HepG2 (cell line): ENCODE measurements around the gene RPL31. TPM values are rescaled to one million over a fixed set of nuclear protein-coding genes. Genes with fewer than 3 reads are reported as not detected.

Experiments used
- ATAC-seq: fragments of 200-7000 bp; cut with Tn5 transposase; 3 replicates; pipeline ENCODE4 v1.9.1; 2020; ENCODE audit warnings: mild to moderate bottlenecking, moderate library complexity
- BruUV-seq: library from RNA; stranded (reverse); fragments of 400-500 nt; replicated peaks from 2 replicates; lab custom pipeline; 2021; lab: Mats Ljungman, UMichigan
- CTCF ChIA-PET: fragments of 300-600 bp; formaldehyde crosslinking; extraction: SDS; loops from one replicate; lab custom pipeline; 2021; ENCODE audit warnings: low total read pairs, inconsistent platforms, low intra/inter-chr PET ratio; lab: Yijun Ruan, JAX
- POLR2A ChIA-PET: fragments of 350-600 bp; sonication (Branson Sonifier 250); formaldehyde crosslinking; loops from one replicate; lab custom pipeline; 2020; ENCODE audit warnings: antibody characterized with exemption, inconsistent platforms; lab: Yijun Ruan, JAX
- DNase-seq: peaks from one replicate; pipeline ENCODE4 v3.0.0-alpha.2; 2015; ENCODE audit warnings: low spot score
- FAIRE-seq: peaks from 3 replicates; lab custom pipeline; 2011; peaks lifted over from hg19 to GRCh38; lab: Jason Lieb, UNC
- H2AFZ ChIP-seq: one replicate; pipeline ENCODE4 v1.6.1; 2011; ENCODE audit warnings: low read length, inconsistent platforms
- H3K27ac ChIP-seq: fragments of 300-600 bp; 3 replicates; pipeline ENCODE4 v1.8.0; 2011; ENCODE audit warnings: mixed run types, mild to moderate bottlenecking, mixed read lengths, low read length, inconsistent platforms; ENCODE audit not compliant: insufficient read depth; ENCODE audit errors: extremely low read length
- H3K27me3 ChIP-seq, 2 experiments: fragments of 200-600 bp in 1 of 2; 2 replicates in 1 of 2; 3 replicates in 1 of 2; pipeline versions ENCODE4 v1.6.0 to v1.8.0; 2011; ENCODE audit warnings: low read length in 2 of 2, mild to moderate bottlenecking in 2 of 2, moderate library complexity in 2 of 2, inconsistent platforms in 1 of 2; ENCODE audit not compliant: insufficient read depth in 2 of 2, control insufficient read depth in 1 of 2
- H3K36me3 ChIP-seq, 2 experiments: fragments of 200-600 bp in 1 of 2; replicated peaks in 1 of 2; 2 replicates in 1 of 2; 3 replicates in 1 of 2; pipeline versions ENCODE4 v1.5.1 to v1.8.0; 2011; ENCODE audit warnings: low read length in 2 of 2, inconsistent platforms in 1 of 2; ENCODE audit not compliant: insufficient read depth in 2 of 2, control insufficient read depth in 1 of 2
- H3K4me1 ChIP-seq: 2 replicates; pipeline ENCODE4 v1.5.1; 2012; ENCODE audit warnings: low read length, inconsistent platforms; ENCODE audit not compliant: insufficient read depth
- H3K4me2 ChIP-seq: 2 replicates; pipeline ENCODE4 v1.6.0; 2011; ENCODE audit warnings: low read depth, low read length, inconsistent platforms
- H3K4me3 ChIP-seq, 3 experiments: fragments of 200-600 bp in 1 of 3; sonication (generic), shearing (Covaris generic) in 1 of 3; replicated peaks in 1 of 3; 2 replicates each; pipeline ENCODE4 v1.5.1; 2011 to 2016; ENCODE audit warnings: low read length in 3 of 3, inconsistent platforms in 2 of 3, low read depth in 2 of 3, mild to moderate bottlenecking in 2 of 3, control low read depth in 1 of 3, mixed read lengths in 1 of 3; ENCODE audit not compliant: insufficient read depth in 1 of 3
- H3K79me2 ChIP-seq: one replicate; pipeline ENCODE4 v1.6.1; 2011; ENCODE audit warnings: low read length, inconsistent platforms; ENCODE audit not compliant: insufficient read depth
- H3K9ac ChIP-seq: 2 replicates; pipeline ENCODE4 v1.6.0; 2011; ENCODE audit warnings: mild to moderate bottlenecking, low read depth, low read length, inconsistent platforms; ENCODE audit not compliant: insufficient read depth
- H3K9me3 ChIP-seq: 2 replicates; pipeline ENCODE4 v1.5.1; 2012; ENCODE audit warnings: mild to moderate bottlenecking, low read length
- H4K20me1 ChIP-seq: 2 replicates; pipeline ENCODE4 v1.6.0; 2011; ENCODE audit warnings: inconsistent platforms, mild to moderate bottlenecking, low read length, moderate library complexity; ENCODE audit not compliant: insufficient read depth
- CHCHD3 ChIP-seq: sonication (generic); formaldehyde crosslinking; IDR thresholded peaks from 2 replicates; pipeline ENCODE4 v1.8.0; 2022; ENCODE audit warnings: mild to moderate bottlenecking, missing genetic modification reagents, moderate library complexity
- CHD4 ChIP-seq: fragments of 200-600 bp; sonication (generic); IDR thresholded peaks from 2 replicates; pipeline ENCODE4 v1.7.0; 2017; ENCODE audit warnings: mild to moderate bottlenecking, low read length, borderline replicate concordance
- DMAP1 ChIP-seq: IDR thresholded peaks from 2 replicates; pipeline ENCODE4 v1.6.1; 2016
- ELF4 ChIP-seq: sonication (generic); formaldehyde crosslinking; IDR thresholded peaks from 2 replicates; pipeline ENCODE4 v1.5.0; 2020; ENCODE audit warnings: missing genetic modification reagents, mild to moderate bottlenecking, moderate library complexity, borderline replicate concordance
- FOXA1 ChIP-seq, 2 experiments: fragments of 450-650 bp in 1 of 2; sonication (generic) in 1 of 2; formaldehyde crosslinking in 1 of 2; IDR thresholded peaks; 2 replicates each; pipeline versions ENCODE4 v1.4.0 to v1.6.1; 2016 to 2020; ENCODE audit warnings: missing genetic modification reagents in 1 of 2
- HES4 ChIP-seq: sonication (generic); formaldehyde crosslinking; IDR thresholded peaks from 2 replicates; pipeline ENCODE4 v1.9.0; 2021; ENCODE audit warnings: mild to moderate bottlenecking, missing genetic modification reagents, borderline replicate concordance
- HMGA1 ChIP-seq: sonication (generic); formaldehyde crosslinking; conservative IDR thresholded peaks from 2 replicates; pipeline ENCODE4 v1.4.0; 2020; ENCODE audit warnings: missing genetic modification reagents
- HOMEZ ChIP-seq: IDR thresholded peaks from 2 replicates; pipeline ENCODE4 v1.6.1; 2016; ENCODE audit warnings: low read depth
- JDP2 ChIP-seq: sonication (generic); formaldehyde crosslinking; IDR thresholded peaks from 2 replicates; pipeline ENCODE4 v1.8.1; 2022; ENCODE audit warnings: missing genetic modification reagents, borderline replicate concordance
- KLF11 ChIP-seq: IDR thresholded peaks from 2 replicates; pipeline ENCODE4 v1.6.1; 2016; ENCODE audit warnings: missing compliant biosample characterization
- KLF15 ChIP-seq: sonication (generic); formaldehyde crosslinking; IDR thresholded peaks from 2 replicates; pipeline ENCODE4 v1.8.1; 2023; ENCODE audit warnings: borderline replicate concordance, mild to moderate bottlenecking, inconsistent platforms, missing genetic modification reagents, mixed read lengths
- MBNL3 ChIP-seq: fragments of 250-450 bp; sonication (Bioruptor Pico); conservative IDR thresholded peaks from 2 replicates; pipeline ENCODE4 v1.8.0; 2022; ENCODE audit warnings: mild to moderate bottlenecking, inconsistent platforms
- NR2F6 ChIP-seq, 2 experiments: IDR thresholded peaks; 2 replicates each; pipeline ENCODE4 v1.6.1; 2016; ENCODE audit warnings: antibody characterized with exemption in 1 of 2, mild to moderate bottlenecking in 1 of 2
- PCBP1 ChIP-seq: fragments of 200-400 bp; formaldehyde crosslinking; IDR thresholded peaks from 2 replicates; pipeline ENCODE4 v1.6.1; 2017; ENCODE audit warnings: mild to moderate bottlenecking, low read depth, low read length, borderline replicate concordance
- RFX5 ChIP-seq: IDR thresholded peaks from 2 replicates; pipeline ENCODE4 v1.6.1; 2011; ENCODE audit warnings: low read depth, low read length, improper control_type of control experiment
- SMC3 ChIP-seq: IDR thresholded peaks from 2 replicates; pipeline ENCODE4 v1.6.1; 2011; ENCODE audit warnings: low read length, improper control_type of control experiment
- SNRNP70 ChIP-seq: fragments of 200-400 bp; formaldehyde crosslinking; IDR thresholded peaks from 2 replicates; pipeline ENCODE4 v1.6.1; 2017; ENCODE audit warnings: mild to moderate bottlenecking, low read depth, low read length, moderate library complexity
- SRSF9 ChIP-seq: fragments of 200-400 bp; formaldehyde crosslinking; IDR thresholded peaks from 2 replicates; pipeline ENCODE4 v1.6.1; 2018; ENCODE audit warnings: borderline replicate concordance, mild to moderate bottlenecking, low read depth, low read length; ENCODE audit not compliant: insufficient read depth, poor library complexity, severe bottlenecking
- STAG1 ChIP-seq: sonication (generic); formaldehyde crosslinking; IDR thresholded peaks from 2 replicates; pipeline ENCODE4 v1.4.0; 2020; ENCODE audit warnings: missing genetic modification reagents
- TCF7 ChIP-seq: sonication (generic); IDR thresholded peaks from 2 replicates; pipeline ENCODE4 v1.6.1; 2016; ENCODE audit warnings: antibody characterized with exemption, low read depth
- ZFP36L1 ChIP-seq: sonication (generic); formaldehyde crosslinking; IDR thresholded peaks from 2 replicates; pipeline ENCODE4 v1.8.0; 2022; ENCODE audit warnings: mild to moderate bottlenecking, missing genetic modification reagents, moderate library complexity
- ZNF207 ChIP-seq: fragments of 450-650 bp; IDR thresholded peaks from 2 replicates; pipeline ENCODE4 v1.6.1; 2016; ENCODE audit warnings: antibody characterized with exemption, borderline replicate concordance
- ZNF414 ChIP-seq: sonication (generic); formaldehyde crosslinking; IDR thresholded peaks from 2 replicates; pipeline ENCODE4 v1.5.0; 2020; ENCODE audit warnings: missing genetic modification reagents
- ZNF460 ChIP-seq: sonication (generic); formaldehyde crosslinking; IDR thresholded peaks from 2 replicates; pipeline ENCODE4 v1.5.1; 2020; ENCODE audit warnings: missing genetic modification reagents, mild to moderate bottlenecking, borderline replicate concordance
- ZNF547 ChIP-seq: sonication (generic); formaldehyde crosslinking; IDR thresholded peaks from 2 replicates; pipeline ENCODE4 v1.5.1; 2020; ENCODE audit warnings: mild to moderate bottlenecking, missing genetic modification reagents
- ZZZ3 ChIP-seq: sonication (generic); formaldehyde crosslinking; IDR thresholded peaks from 2 replicates; pipeline ENCODE4 v1.4.0; 2020; ENCODE audit warnings: missing genetic modification reagents, mild to moderate bottlenecking, borderline replicate concordance
- WGBS: methylation state at CpG from one replicate; pipeline ENCODE4 v1.1.6; 2017; ENCODE audit warnings: low lambda C conversion rate; 5-methylcytosine and 5-hydroxymethylcytosine counted together
- in situ Hi-C: cut with HindIII; loops from 2 replicates; pipeline ENCODE4 v1.10.0; 2017; ENCODE audit warnings: low pct_unique_long_range_greater_than_20kb; ENCODE audit not compliant: extremely low pct_ligation_motif_present
- intact Hi-C: fragments of 100-400 bp; cut with micrococcal nuclease; formaldehyde crosslinking; loops from one replicate; pipeline ENCODE4 v1.10.0; 2022; ENCODE audit not compliant: unreplicated experiment
- polyA plus RNA-seq, 8 experiments: library from polyadenylated mRNA; depleted of rRNA in 3 of 8; stranded (reverse) in 7 of 8; unstranded in 1 of 8; fragments of >200 nt; fragmentation: Illumina TruSeq in 4 of 8; extraction: Trizol in 4 of 8; gene quantifications; 2 replicates each; pipeline versions ENCODE4 v1.2.1 to v1.2.3, GENCODE V29; 2011 to 2016; ENCODE audit warnings: low read depth in 4 of 8, missing spikeins in 1 of 8, mixed read lengths in 1 of 8; ENCODE audit not compliant: insufficient read depth in 1 of 8
- total RNA-seq, 5 experiments: library from RNA; depleted of rRNA; stranded (reverse); fragments of >200 nt; fragmentation: Illumina TruSeq; extraction: Trizol; gene quantifications; 2 replicates each; pipeline ENCODE4 v1.2.3, GENCODE V29; 2016; ENCODE audit warnings: low read depth in 1 of 5

The RPL31 gene
- total and polyA plus RNA-seq, 2 of the 13 experiments (the other 11 are each of a cell fraction or from before 2014, with no cell fraction given): 3,331 to 3,582 TPM

GRCh38 chr2:101036562-101036961 lies 34.5 kb downstream of the RPL31 start:
- WGBS: 83% methylated on average over 2 of the region's 2 CpGs
- Histone ChIP-seq H3K4me1 (no peaks in the 10 kb centered on the region), H4K20me1 (no peaks in the 10 kb centered on the region), H3K27ac (no peak overlapping the region), H3K36me3 (peaks cover 46 to 92% of the 10 kb centered on the region in 2 experiments), H3K79me2 (no peaks in the 10 kb centered on the region), H3K9ac (no peak overlapping the region), H3K9me3 (no peaks in the 10 kb centered on the region), H3K4me3 (no peak overlapping the region), H3K4me2 (no peak overlapping the region), H3K27me3 (no peaks in the 10 kb centered on the region), H2AFZ (no peak overlapping the region)
- FAIRE-seq (peak; percentile 53), DNase-seq (peak; percentile 33), ATAC-seq (no peak)
- no TSS peak for BruUV-seq
- in situ Hi-C loops: loop anchor here (5.0 kb wide), 1 partner anchor 116 kb away; the partner anchor contains the start of gene TBC1D8
- POLR2A ChIA-PET: interaction anchor here (1.4 to 2.6 kb wide), 2 partner anchors 113 to 116 kb away, joined by 3 to 15 read pairs; partner anchors contain the start of gene TBC1D8
- CTCF ChIA-PET: interaction anchor here (0.6 to 4.6 kb wide), 7 partner anchors 24 to 215 kb away, joined by 3 to 93 read pairs (median 4); partner anchors contain the start of gene TBC1D8
- intact Hi-C loops: loop anchor here (2.0 kb wide), 1 partner anchor 160 kb away; no protein-coding TSS in a partner anchor
- TF ChIP-seq NR2F6 (IDR thresholded peaks at IDR 0.05): 0 out of 2 replicates have a peak, but pooled peaks have one; percentile 19
- TF ChIP-seq NR2F6 (CRISPR knock-in tag; IDR thresholded peaks at IDR 0.05): no peak
- TF ChIP-seq JDP2 (CRISPR knock-in tag): no peak
- no peak for TF ChIP-seq KLF15
- TF ChIP-seq STAG1 (CRISPR knock-in tag): peak; percentile 83
- no peak for TF ChIP-seq HMGA1
- no peak for TF ChIP-seq FOXA1 (IDR thresholded peaks at IDR 0.05)
- TF ChIP-seq FOXA1 (CRISPR knock-in tag; IDR thresholded peaks at IDR 0.05): peak; percentile 53; the same call in 1 of the 2 replicates
- TF ChIP-seq CHCHD3 (CRISPR knock-in tag): no peak
- TF ChIP-seq SNRNP70: no peak
- no peak for TF ChIP-seq ZNF414 (CRISPR knock-in tag)
- no peak for TF ChIP-seq ZNF207
- TF ChIP-seq ZFP36L1 (CRISPR knock-in tag): no peak
- TF ChIP-seq PCBP1: no peak
- TF ChIP-seq KLF11 (CRISPR knock-in tag): no peak
- no peak for TF ChIP-seq TCF7
- no peak for TF ChIP-seq RFX5
- TF ChIP-seq ELF4 (CRISPR knock-in tag): no peak
- TF ChIP-seq HOMEZ (CRISPR knock-in tag): no peak
- TF ChIP-seq MBNL3 (CRISPR knock-in tag): no peak
- TF ChIP-seq ZNF547 (CRISPR knock-in tag): no peak
- no peak for TF ChIP-seq SRSF9
- TF ChIP-seq CHD4: no peak
- no peak for TF ChIP-seq DMAP1
- TF ChIP-seq ZNF460 (CRISPR knock-in tag): no peak
- no peak for TF ChIP-seq ZZZ3
- TF ChIP-seq SMC3: peak; percentile 46; the same call in 1 of the 2 replicates
- TF ChIP-seq HES4: no peak
